LNCAP (cell line): Measurements from ENCODE around the gene ADRB2.

ENCODE experiments used
- TF ChIP-seq, protein P1 (sequence below): fragments of 450-650 bp; IDR thresholded peaks from 2 replicates; pipeline ENCODE4 v1.5.1; 2017; ENCODE audit warnings: mild to moderate bottlenecking

Gene ADRB2

DNA sequence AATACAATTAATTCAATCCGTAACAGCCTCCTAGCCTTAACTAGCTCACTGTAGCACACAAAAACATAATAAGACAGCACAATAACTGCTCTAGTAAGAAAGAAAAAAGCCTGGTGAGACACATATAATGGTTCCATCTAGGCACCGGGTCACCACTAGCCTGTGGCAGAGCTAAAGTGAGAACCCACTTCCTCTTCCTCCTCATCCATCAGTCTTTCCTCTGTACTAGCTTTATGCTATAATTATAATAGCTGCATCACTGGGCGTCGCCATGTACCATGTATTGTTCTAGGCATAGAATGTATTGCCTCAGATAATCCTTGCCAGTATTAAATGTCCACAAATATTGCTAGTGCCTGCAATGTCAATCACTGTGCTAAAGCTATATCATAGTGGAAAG is 23.1 kb downstream of the ADRB2 start:
- TF ChIP-seq, protein P1, sequence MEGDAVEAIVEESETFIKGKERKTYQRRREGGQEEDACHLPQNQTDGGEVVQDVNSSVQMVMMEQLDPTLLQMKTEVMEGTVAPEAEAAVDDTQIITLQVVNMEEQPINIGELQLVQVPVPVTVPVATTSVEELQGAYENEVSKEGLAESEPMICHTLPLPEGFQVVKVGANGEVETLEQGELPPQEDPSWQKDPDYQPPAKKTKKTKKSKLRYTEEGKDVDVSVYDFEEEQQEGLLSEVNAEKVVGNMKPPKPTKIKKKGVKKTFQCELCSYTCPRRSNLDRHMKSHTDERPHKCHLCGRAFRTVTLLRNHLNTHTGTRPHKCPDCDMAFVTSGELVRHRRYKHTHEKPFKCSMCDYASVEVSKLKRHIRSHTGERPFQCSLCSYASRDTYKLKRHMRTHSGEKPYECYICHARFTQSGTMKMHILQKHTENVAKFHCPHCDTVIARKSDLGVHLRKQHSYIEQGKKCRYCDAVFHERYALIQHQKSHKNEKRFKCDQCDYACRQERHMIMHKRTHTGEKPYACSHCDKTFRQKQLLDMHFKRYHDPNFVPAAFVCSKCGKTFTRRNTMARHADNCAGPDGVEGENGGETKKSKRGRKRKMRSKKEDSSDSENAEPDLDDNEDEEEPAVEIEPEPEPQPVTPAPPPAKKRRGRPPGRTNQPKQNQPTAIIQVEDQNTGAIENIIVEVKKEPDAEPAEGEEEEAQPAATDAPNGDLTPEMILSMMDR: no peak

DNA sequence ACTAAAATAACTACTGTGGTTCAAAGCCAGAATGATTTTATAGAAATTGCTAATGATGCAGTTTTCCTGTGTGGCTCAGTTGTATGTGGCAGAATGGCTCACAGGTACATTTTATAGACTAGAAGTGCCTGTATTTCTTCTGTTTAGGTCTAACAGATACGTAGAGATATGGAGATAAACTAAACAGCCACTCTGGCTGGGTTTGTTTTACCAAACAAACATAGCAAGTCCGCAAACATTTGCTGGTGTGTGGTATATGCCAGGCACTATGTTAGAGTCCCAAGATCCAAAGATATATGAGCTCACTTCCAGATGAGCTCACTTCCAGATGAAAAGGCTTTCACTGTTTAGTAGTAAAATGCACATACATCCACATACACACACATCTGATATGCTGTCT is 24.4 kb downstream of the ADRB2 start:
- TF ChIP-seq, protein P1: no peak

DNA sequence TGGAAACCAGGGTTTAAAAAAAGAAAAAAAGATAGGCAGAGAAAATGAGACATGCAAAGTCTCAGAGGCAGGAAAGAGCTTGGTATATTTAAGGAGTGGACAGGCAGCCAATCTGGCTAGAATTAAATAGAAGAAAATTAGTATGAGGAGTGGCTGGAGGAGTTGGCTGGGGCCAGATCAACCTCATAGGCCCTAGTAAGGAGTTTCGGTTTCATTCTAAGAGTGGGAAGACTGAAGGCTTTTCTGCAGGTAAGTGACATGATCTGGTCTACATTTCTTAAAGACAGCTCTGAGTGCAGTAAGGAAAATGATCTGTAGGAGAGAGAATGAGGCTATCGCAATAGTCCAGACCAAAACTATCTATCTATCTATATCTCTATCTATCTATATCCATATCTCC is 27.5 kb downstream of the ADRB2 start:
- TF ChIP-seq, protein P1: no peak

DNA sequence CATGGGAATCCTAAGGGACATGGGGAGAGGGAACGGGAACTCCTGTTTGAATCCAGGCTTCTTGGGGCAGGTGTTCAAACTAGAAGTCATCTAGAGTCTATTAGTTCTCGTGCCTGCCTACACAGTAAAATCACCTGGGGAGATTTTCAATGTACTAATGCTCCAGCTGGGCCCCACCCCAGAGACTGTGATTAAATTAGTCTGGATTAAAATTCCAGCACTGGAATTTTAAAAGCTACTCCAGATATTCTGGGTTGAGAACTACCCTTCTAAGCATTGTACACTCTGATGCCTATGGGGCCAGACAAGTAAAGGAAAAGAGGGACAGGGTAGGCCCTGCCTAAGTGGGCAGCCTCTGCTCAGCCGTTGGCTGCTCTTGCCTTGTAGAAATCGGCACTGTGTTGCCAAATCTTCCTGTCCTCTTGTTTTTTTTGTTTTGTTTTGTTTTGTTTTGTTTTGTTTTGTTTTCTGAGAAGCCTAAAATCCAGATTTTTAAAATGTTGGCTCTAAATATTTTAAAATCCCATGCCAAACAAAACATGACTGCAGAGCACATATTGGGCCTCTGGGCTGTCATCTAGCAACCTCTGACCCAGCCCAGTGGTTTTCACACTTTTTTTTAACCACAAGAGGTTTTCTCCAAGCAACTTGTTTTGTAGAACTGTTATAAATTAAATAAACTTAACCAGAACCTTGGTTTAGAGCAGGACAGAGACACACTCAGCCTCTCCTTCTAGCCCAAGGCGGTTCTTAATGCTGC is 29.0 kb downstream of the ADRB2 start:
- TF ChIP-seq, protein P1: no peak

DNA sequence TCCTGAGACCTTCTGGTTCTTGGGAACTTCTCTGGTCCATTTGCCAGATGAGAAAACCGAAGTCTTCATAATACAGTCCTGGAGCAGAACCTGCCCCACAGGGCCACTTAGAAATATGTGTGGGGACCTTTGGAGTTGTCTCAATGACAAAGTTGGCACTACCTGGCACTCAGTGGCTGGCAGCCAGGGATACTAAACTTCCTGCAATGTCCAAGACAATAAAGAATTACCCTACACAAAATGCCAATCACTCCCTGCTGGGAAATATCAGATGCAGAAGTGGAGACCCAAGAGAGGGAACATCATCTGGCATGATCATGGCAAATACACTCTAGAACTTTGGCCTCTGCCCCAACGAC is 29.6 kb downstream of the ADRB2 start:
- TF ChIP-seq, protein P1: no peak

DNA sequence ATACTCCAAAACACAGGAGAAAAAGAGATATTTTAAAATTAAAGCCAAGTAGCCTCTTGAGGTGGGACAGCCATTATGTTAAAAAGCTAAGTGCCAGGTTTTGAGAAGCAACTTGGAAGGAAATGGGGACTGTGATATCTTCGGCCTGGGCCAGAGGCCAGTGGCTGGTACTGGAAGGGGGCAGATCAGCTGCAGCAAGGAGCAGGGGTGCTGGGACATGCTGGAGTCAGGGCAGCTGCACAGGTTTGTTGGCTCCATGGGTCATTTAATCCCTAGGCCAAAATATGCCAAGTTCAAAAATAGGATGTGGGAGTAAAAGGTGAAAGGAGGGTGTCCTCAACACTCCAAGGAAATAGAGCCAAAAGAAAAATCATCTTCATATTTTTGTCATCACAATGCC is 30.0 kb downstream of the ADRB2 start:
- TF ChIP-seq, protein P1: no peak

DNA sequence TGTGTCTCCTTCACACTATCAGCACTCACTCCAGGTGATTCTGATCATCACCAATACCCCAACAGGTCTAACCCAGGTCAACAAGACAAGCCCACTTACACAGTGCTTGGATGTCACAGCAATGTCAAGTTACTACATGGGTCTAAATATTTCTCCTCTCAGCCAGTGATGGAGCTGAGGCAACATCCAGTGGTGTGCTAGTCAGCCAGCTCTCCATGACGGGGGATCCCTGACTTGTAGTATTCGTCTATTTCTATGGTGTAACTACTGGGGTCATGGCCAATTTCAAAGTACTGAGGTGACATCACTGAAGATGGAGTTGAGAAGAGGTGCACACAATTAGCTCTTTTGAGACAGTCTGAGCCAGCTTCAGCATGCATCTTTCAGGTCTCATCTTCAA is 31.1 kb downstream of the ADRB2 start:
- TF ChIP-seq, protein P1: no peak

DNA sequence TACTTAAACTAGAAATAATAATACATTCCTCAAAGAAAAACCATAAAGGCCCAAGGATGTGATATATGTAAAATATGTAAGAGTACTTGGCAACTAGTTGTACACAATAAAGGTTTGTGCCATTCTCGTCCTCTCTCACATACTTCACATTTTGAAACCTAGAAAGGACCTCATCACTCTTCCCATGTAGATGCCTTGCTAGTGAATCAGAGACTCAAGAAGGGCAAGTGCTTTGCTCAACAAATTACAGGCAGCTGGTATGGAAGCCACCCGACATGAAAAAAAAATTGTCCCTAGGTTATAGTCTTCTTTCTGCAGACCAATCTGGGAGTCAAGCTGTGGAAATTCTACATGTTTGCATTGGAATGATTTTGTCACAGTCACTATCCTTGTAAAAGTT is 31.7 kb downstream of the ADRB2 start:
- TF ChIP-seq, protein P1: no peak
